Measurements from ENCODE around the gene TNS3.

Gene TNS3

GRCh38 chr7:47465191-47465590 is 116.7 kb downstream of the TNS3 start:
- no peak for DNase-seq

- no peak for DNase-seq
These were observed 117.6 kb downstream of the TNS3 start for GRCh38 chr7:47464266-47464665.

GRCh38 chr7:47461746-47462145 is 120.2 kb downstream of the TNS3 start:
- no peak for DNase-seq

GRCh38 chr7:47461161-47461560 is 120.8 kb downstream of the TNS3 start:
- DNase-seq = no peak

- DNase-seq = no peak
These were observed 121.5 kb downstream of the TNS3 start for GRCh38 chr7:47460251-47460989.

- no peak for DNase-seq
These were observed 123.4 kb downstream of the TNS3 start for GRCh38 chr7:47458486-47458885.

GRCh38 chr7:47458057-47458456 is 123.9 kb downstream of the TNS3 start:
- DNase-seq = no peak

- DNase-seq = no peak
These were observed 125.5 kb downstream of the TNS3 start for GRCh38 chr7:47456210-47456955.

GRCh38 chr7:47455872-47456185 is 126.1 kb downstream of the TNS3 start:
- no peak for DNase-seq

- no peak for DNase-seq
These were observed 126.7 kb downstream of the TNS3 start for GRCh38 chr7:47454974-47455871.

- no peak for DNase-seq
These were observed 127.6 kb downstream of the TNS3 start for GRCh38 chr7:47454069-47454973.

GRCh38 chr7:47453093-47454061 is 128.5 kb downstream of the TNS3 start:
- DNase-seq = no peak

- DNase-seq = no peak
These were observed 129.2 kb downstream of the TNS3 start for GRCh38 chr7:47452715-47453092.

- no peak for DNase-seq
These were observed 129.6 kb downstream of the TNS3 start for GRCh38 chr7:47452295-47452694.

- DNase-seq = no peak
These were observed 130.1 kb downstream of the TNS3 start for GRCh38 chr7:47451851-47452205.

GRCh38 chr7:47449810-47450590 is 131.9 kb downstream of the TNS3 start:
- no peak for DNase-seq

- DNase-seq = no peak
These were observed 132.9 kb downstream of the TNS3 start for GRCh38 chr7:47448971-47449370.

- no peak for DNase-seq
These were observed 134.1 kb downstream of the TNS3 start for GRCh38 chr7:47447621-47448349.

- DNase-seq = no peak
These were observed 134.9 kb downstream of the TNS3 start for GRCh38 chr7:47446871-47447466.

All from 8988T (cell line).